Ureter (tissue), 1 donor: ENCODE measurements around the gene RNF38. TPM values are rescaled to one million over a fixed set of nuclear protein-coding genes. Genes with fewer than 3 reads are reported as not detected.
"Not testable (repeated sequence)": the region's sequence is repeated elsewhere in the genome, so short reads cannot be mapped to it uniquely, and the experiment has no call there.

Experiments
- DNase-seq: peaks from one replicate; pipeline ENCODE4 v3.0.0-alpha.2; 2020; ENCODE audit warnings: low spot score
- total RNA-seq: library from RNA; stranded (reverse); gene quantifications from one replicate; pipeline ENCODE4 v1.2.4, GENCODE V29; 2023
- donor health status: DM: yes; HTN: yes; CAD: no.

Gene RNF38
- total RNA-seq: 54.4 TPM

GRCh38 chr9:36399980-36400331 is at the start of gene RNF38:
Gene RNF38, minus strand, starts transcription at chr9:36400269. Its CDS starts 161 bp downstream, at chr9:36400108.
- DNase-seq: no peak

GRCh38 chr9:36448555-36448954 is 48.5 kb upstream of the RNF38 start:
- DNase-seq: not testable (repeated sequence)

GRCh38 chr9:36448017-36448416 is 47.9 kb upstream of the RNF38 start:
- no peak for DNase-seq

GRCh38 chr9:36446678-36447077 is 46.6 kb upstream of the RNF38 start:
- DNase-seq: not testable (repeated sequence)

GRCh38 chr9:36445800-36446361 is 45.8 kb upstream of the RNF38 start:
- no peak for DNase-seq

- no peak for DNase-seq
Measured at GRCh38 chr9:36444203-36444602, 44.1 kb upstream of the RNF38 start.

GRCh38 chr9:36443581-36443980 is 43.5 kb upstream of the RNF38 start:
- DNase-seq: no peak

GRCh38 chr9:36442710-36443109 is 42.6 kb upstream of the RNF38 start:
- DNase-seq: no peak

- no peak for DNase-seq
Measured at GRCh38 chr9:36441966-36442365, 41.9 kb upstream of the RNF38 start.

- DNase-seq: no peak
Measured at GRCh38 chr9:36438536-36439236, 38.6 kb upstream of the RNF38 start.

- DNase-seq: no peak
Measured at GRCh38 chr9:36437790-36438189, 37.7 kb upstream of the RNF38 start.

GRCh38 chr9:36436909-36437308 is 36.8 kb upstream of the RNF38 start:
- DNase-seq: no peak

- DNase-seq: no peak
Measured at GRCh38 chr9:36433386-36433785, 33.3 kb upstream of the RNF38 start.

GRCh38 chr9:36431078-36431477 is 31.0 kb upstream of the RNF38 start:
- no peak for DNase-seq

- no peak for DNase-seq
Measured at GRCh38 chr9:36426945-36427344, 26.9 kb upstream of the RNF38 start.

GRCh38 chr9:36426348-36426747 is 26.3 kb upstream of the RNF38 start:
- no peak for DNase-seq

GRCh38 chr9:36424289-36425055 is 24.4 kb upstream of the RNF38 start:
- DNase-seq: no peak

- no peak for DNase-seq
Measured at GRCh38 chr9:36423206-36423605, 23.1 kb upstream of the RNF38 start.

GRCh38 chr9:36416890-36417289 is 16.8 kb upstream of the RNF38 start:
- no peak for DNase-seq

- no peak for DNase-seq
Measured at GRCh38 chr9:36415822-36416525, 15.9 kb upstream of the RNF38 start.

- not testable (repeated sequence) for DNase-seq
Measured at GRCh38 chr9:36411410-36411809, 11.3 kb upstream of the RNF38 start.

GRCh38 chr9:36409076-36409475 is 9.0 kb upstream of the RNF38 start:
- not testable (repeated sequence) for DNase-seq
